HepG2 (cell line): ENCODE data around the gene OSGIN1. TPM values are rescaled to one million over a fixed set of nuclear protein-coding genes. Genes with fewer than 3 reads are reported as not detected.

Experiments
- ARNT2 ChIP-seq: sonication (generic); formaldehyde crosslinking; IDR thresholded peaks from 2 replicates; pipeline ENCODE4 v1.8.0; 2022; ENCODE audit warnings: mild to moderate bottlenecking, low read depth, missing genetic modification reagents, moderate library complexity
- CBX1 ChIP-seq: IDR thresholded peaks from one replicate; pipeline ENCODE4 v1.6.1; 2016; ENCODE audit warnings: antibody characterized with exemption, low read depth
- DRAP1 ChIP-seq: IDR thresholded peaks from 2 replicates; pipeline ENCODE4 v1.6.1; 2016; ENCODE audit warnings: missing genetic modification reagents, missing compliant biosample characterization
- GABPB1 ChIP-seq: IDR thresholded peaks from 2 replicates; pipeline ENCODE4 v1.6.1; 2016; ENCODE audit warnings: mild to moderate bottlenecking, missing genetic modification reagents, moderate library complexity, missing compliant biosample characterization
- GPBP1L1 ChIP-seq: sonication (generic); formaldehyde crosslinking; IDR thresholded peaks from 2 replicates; pipeline ENCODE4 v1.5.0; 2020; ENCODE audit warnings: mild to moderate bottlenecking, missing genetic modification reagents
- HOMEZ ChIP-seq: IDR thresholded peaks from 2 replicates; pipeline ENCODE4 v1.6.1; 2016; ENCODE audit warnings: low read depth
- MNT ChIP-seq: fragments of 450-650 bp; IDR thresholded peaks from 2 replicates; pipeline ENCODE4 v1.6.1; 2016
- MXD4 ChIP-seq: IDR thresholded peaks from 2 replicates; pipeline ENCODE4 v1.6.1; 2016; ENCODE audit warnings: mild to moderate bottlenecking, missing biosample characterization, missing genetic modification reagents
- NRL ChIP-seq: sonication (generic); formaldehyde crosslinking; IDR thresholded peaks from 2 replicates; pipeline ENCODE4 v1.5.0; 2020; ENCODE audit warnings: missing genetic modification reagents, mild to moderate bottlenecking, moderate library complexity, borderline replicate concordance
- SAP130 ChIP-seq: IDR thresholded peaks from 2 replicates; pipeline ENCODE4 v1.6.1; 2016; ENCODE audit warnings: low read depth
- SP4 ChIP-seq: sonication (generic); formaldehyde crosslinking; IDR thresholded peaks from 2 replicates; pipeline ENCODE4 v1.8.1; 2023; ENCODE audit warnings: mild to moderate bottlenecking, missing genetic modification reagents
- SP5 ChIP-seq: IDR thresholded peaks from 2 replicates; pipeline ENCODE4 v1.6.1; 2016; ENCODE audit warnings: low read depth, borderline replicate concordance
- SPEN ChIP-seq: sonication (generic); formaldehyde crosslinking; IDR thresholded peaks from 2 replicates; pipeline ENCODE4 v1.5.1; 2020; ENCODE audit warnings: low read depth, mild to moderate bottlenecking, missing genetic modification reagents
- TEAD3 ChIP-seq: optimal IDR thresholded peaks from 2 replicates; pipeline ENCODE3; 2016; ENCODE audit warnings: borderline replicate concordance
- THAP11 ChIP-seq: IDR thresholded peaks from 2 replicates; pipeline ENCODE4 v1.6.1; 2016; ENCODE audit warnings: missing biosample characterization, missing genetic modification reagents
- USF2 ChIP-seq, 2 experiments: sonication (generic) in 1 of 2; formaldehyde crosslinking in 1 of 2; IDR thresholded peaks; 2 replicates each; pipeline versions ENCODE4 v1.5.1 to v1.6.1; 2011 to 2020; ENCODE audit warnings: borderline replicate concordance in 1 of 2, low read depth in 1 of 2, low read length in 1 of 2, mild to moderate bottlenecking in 1 of 2, missing genetic modification reagents in 1 of 2, moderate library complexity in 1 of 2
- XRCC5 ChIP-seq: fragments of 200-400 bp; formaldehyde crosslinking; optimal IDR thresholded peaks from 2 replicates; pipeline ENCODE3; 2017; ENCODE audit warnings: mild to moderate bottlenecking, low read length
- ZNF121 ChIP-seq: sonication (generic); formaldehyde crosslinking; IDR thresholded peaks from 2 replicates; pipeline ENCODE4 v1.5.0; 2020; ENCODE audit warnings: mild to moderate bottlenecking, missing genetic modification reagents
- ZNF280B ChIP-seq: sonication (generic); formaldehyde crosslinking; IDR thresholded peaks from 2 replicates; pipeline ENCODE4 v1.5.0; 2020; ENCODE audit warnings: missing genetic modification reagents, mild to moderate bottlenecking, borderline replicate concordance
- ZNF768 ChIP-seq: sonication (generic); formaldehyde crosslinking; IDR thresholded peaks from 2 replicates; pipeline ENCODE4 v1.4.0; 2020; ENCODE audit warnings: missing genetic modification reagents
- polyA plus RNA-seq, 8 experiments: library from polyadenylated mRNA; depleted of rRNA in 3 of 8; stranded (reverse) in 7 of 8; unstranded in 1 of 8; fragments of >200 nt; fragmentation: Illumina TruSeq in 4 of 8; extraction: Trizol in 4 of 8; gene quantifications; 2 replicates each; pipeline versions ENCODE4 v1.2.1 to v1.2.3, GENCODE V29; 2011 to 2016; ENCODE audit warnings: low read depth in 4 of 8, missing spikeins in 1 of 8, mixed read lengths in 1 of 8; ENCODE audit not compliant: insufficient read depth in 1 of 8
- total RNA-seq, 5 experiments: library from RNA; depleted of rRNA; stranded (reverse); fragments of >200 nt; fragmentation: Illumina TruSeq; extraction: Trizol; gene quantifications; 2 replicates each; pipeline ENCODE4 v1.2.3, GENCODE V29; 2016; ENCODE audit warnings: low read depth in 1 of 5

OSGIN1 gene
- total and polyA plus RNA-seq, 2 of the 13 experiments (the other 11 are each of a cell fraction or from before 2014, with no cell fraction given), result 20.5 to 27.1 TPM

- TF ChIP-seq SPEN (no peak), SP4 (CRISPR knock-in tag) (peak; percentile 92), ARNT2 (CRISPR knock-in tag) (no peak), GABPB1 (CRISPR knock-in tag) (0 out of 2 replicates have a peak, but pooled peaks have one; percentile 8), CBX1 (no peak), ZNF121 (CRISPR knock-in tag) (no peak), MXD4 (CRISPR knock-in tag) (no peak), SAP130 (CRISPR knock-in tag) (peak; percentile 48; the same call in 1 of the 2 replicates), MNT (peak; percentile 20; the same call in 1 of the 2 replicates), SP5 (no peak), ZNF280B (CRISPR knock-in tag) (peak; percentile 13; the same call in 1 of the 2 replicates), DRAP1 (peak; percentile 58; the same call in 1 of the 2 replicates), XRCC5 (peak; percentile 11), HOMEZ (CRISPR knock-in tag) (peak; percentile 82; the same call in 1 of the 2 replicates), ZNF768 (CRISPR knock-in tag) (peak; percentile 57; the same call in 1 of the 2 replicates), THAP11 (no peak), GPBP1L1 (CRISPR knock-in tag) (no peak), NRL (CRISPR knock-in tag) (peak; percentile 57; the same call in 1 of the 2 replicates), TEAD3 (CRISPR knock-in tag) (peak; percentile 12), USF2 (IDR thresholded peaks at IDR 0.05; ENCODE audit: low read depth, low read length) (peak; percentile 55), USF2 (CRISPR knock-in tag; IDR thresholded peaks at IDR 0.05; ENCODE audit: borderline replicate concordance) (peak; percentile 71; the same call in 1 of the 2 replicates)
Measured at GRCh38 chr16:84013787-84014569, 60.9 kb downstream of the OSGIN1 start (continued).
